K562 (cell line): ENCODE measurements around the gene TSPOAP1. TPM values are rescaled to one million over a fixed set of nuclear protein-coding genes. Genes with fewer than 3 reads are reported as not detected.

ENCODE experiments used
- ARID4B ChIP-seq: sonication (generic); formaldehyde crosslinking; IDR thresholded peaks from 2 replicates; pipeline ENCODE4 v1.8.0; 2022; ENCODE audit warnings: mild to moderate bottlenecking, missing genetic modification reagents
- ELF1 ChIP-seq: fragments of 200-800 bp; sonication (Bioruptor generic); IDR thresholded peaks from 2 replicates; pipeline ENCODE4 v1.6.1; 2016; ENCODE audit warnings: missing genetic modification characterization, missing compliant biosample characterization
- FOS ChIP-seq: IDR thresholded peaks from 3 replicates; pipeline ENCODE4 v1.6.1; 2011; ENCODE audit not compliant: insufficient read length; ENCODE audit errors: extremely low read depth
- FUS ChIP-seq: fragments of 200-400 bp; formaldehyde crosslinking; optimal IDR thresholded peaks from 2 replicates; pipeline ENCODE3; 2017; ENCODE audit warnings: low read depth, low read length
- GTF3C2 ChIP-seq: IDR thresholded peaks from 3 replicates; pipeline ENCODE4 v1.6.1; 2011; ENCODE audit warnings: borderline replicate concordance, mild to moderate bottlenecking, moderate library complexity; ENCODE audit not compliant: insufficient read length; ENCODE audit errors: extremely low read depth
- HMGXB4 ChIP-seq: sonication (generic); formaldehyde crosslinking; IDR thresholded peaks from 2 replicates; pipeline ENCODE4 v1.8.1; 2023; ENCODE audit warnings: mild to moderate bottlenecking, missing genetic modification reagents
- KAT8 ChIP-seq: fragments of 450-650 bp; IDR thresholded peaks from 2 replicates; pipeline ENCODE4 v1.6.1; 2016; ENCODE audit warnings: low read depth, mild to moderate bottlenecking
- KDM4B ChIP-seq, 2 experiments: fragments of 450-650 bp in 1 of 2; sonication (generic) in 1 of 2; IDR thresholded peaks; 2 replicates each; pipeline ENCODE4 v1.6.1; 2016 to 2017; ENCODE audit warnings: borderline replicate concordance in 2 of 2, antibody characterized with exemption in 1 of 2, low read depth in 1 of 2, mild to moderate bottlenecking in 1 of 2
- MEIS2 ChIP-seq: fragments of 450-650 bp; IDR thresholded peaks from 2 replicates; pipeline ENCODE4 v1.6.1; 2014; ENCODE audit warnings: mild to moderate bottlenecking; ENCODE audit not compliant: partially characterized antibody
- NRF1 ChIP-seq, 2 experiments: fragments of 450-650 bp; IDR thresholded peaks in 1 of 2; conservative IDR thresholded peaks in 1 of 2; 2 replicates each; pipeline ENCODE4 v1.6.1; 2014; ENCODE audit warnings: mild to moderate bottlenecking in 2 of 2
- OTX1 ChIP-seq: fragments of 450-650 bp; formaldehyde crosslinking; IDR thresholded peaks from 2 replicates; pipeline ENCODE4 v1.4.0; 2022; ENCODE audit warnings: mild to moderate bottlenecking
- POLR2A ChIP-seq: fragments of 450-650 bp; conservative IDR thresholded peaks from 2 replicates; pipeline ENCODE4 v1.6.1; 2016
- POLR2AphosphoS5 ChIP-seq: IDR thresholded peaks from 2 replicates; pipeline ENCODE4 v1.6.1; 2011; ENCODE audit warnings: mild to moderate bottlenecking, low read depth, low read length, moderate library complexity; ENCODE audit not compliant: control insufficient read depth, insufficient read depth
- RNF2 ChIP-seq: sonication (generic); IDR thresholded peaks from 2 replicates; pipeline ENCODE4 v1.6.1; 2016
- SP2 ChIP-seq: IDR thresholded peaks from 2 replicates; pipeline ENCODE4 v1.6.1; 2011; ENCODE audit warnings: mild to moderate bottlenecking, low read depth, low read length, moderate library complexity; ENCODE audit not compliant: poor library complexity, severe bottlenecking; ENCODE audit errors: extremely low read depth
- SRSF1 ChIP-seq: fragments of 200-400 bp; formaldehyde crosslinking; IDR thresholded peaks from 2 replicates; pipeline ENCODE4 v1.6.1; 2017; ENCODE audit warnings: mild to moderate bottlenecking, low read depth, low read length, moderate library complexity
- TRIM24 ChIP-seq, 2 experiments: fragments of 450-650 bp; IDR thresholded peaks; 2 replicates each; pipeline ENCODE4 v1.6.1; 2016
- U2AF2 ChIP-seq: fragments of 200-400 bp; formaldehyde crosslinking; optimal IDR thresholded peaks from 2 replicates; pipeline ENCODE3; 2017; ENCODE audit warnings: low read depth, mild to moderate bottlenecking, low read length
- ZNF408 ChIP-seq: fragments of 250-450 bp; sonication (Bioruptor Pico); IDR thresholded peaks from 2 replicates; pipeline ENCODE4 v1.4.0; 2020; ENCODE audit warnings: low read depth, mild to moderate bottlenecking, moderate library complexity
- polyA plus RNA-seq, 8 experiments: library from polyadenylated mRNA; depleted of rRNA in 4 of 8; stranded (reverse) in 5 of 8; unstranded in 3 of 8; fragments of >200 nt; fragmentation: Nextera tagmentation in 2 of 8; fragmentation: Illumina TruSeq in 1 of 8; extraction: Ambion mirVana in 2 of 8; extraction: Trizol in 1 of 8; gene quantifications; 2 replicates each; pipeline versions ENCODE4 v1.2.1 to v1.2.3, GENCODE V29; 2011 to 2014; ENCODE audit warnings: inconsistent platforms in 1 of 8, missing spikeins in 1 of 8
- total RNA-seq, 7 experiments: library from RNA; depleted of rRNA in 6 of 7; stranded (reverse); fragments of >200 nt in 6 of 7; fragmentation: Illumina TruSeq in 2 of 7; extraction: Trizol in 2 of 7; gene quantifications; 2 replicates each; pipeline versions ENCODE4 v1.2.1 to v1.2.3, GENCODE V29; 2011 to 2021; ENCODE audit warnings: low replicate concordance in 1 of 7

The TSPOAP1 gene
- total and polyA plus RNA-seq, 9 of the 15 experiments (the other 6 are each of a cell fraction or from before 2014, with no cell fraction given): 0.87 to 3.9 (median 1.8) TPM; not detected in 2

- TF ChIP-seq FUS (no peak), TRIM24 (IDR thresholded peaks at IDR 0.05) (no peak), SP2 (no peak), KDM4B (IDR thresholded peaks at IDR 0.05; ENCODE audit: borderline replicate concordance in 2 of 2, low read depth in 1 of 2) (0 out of 4 replicates have a peak, but pooled peaks of 1 of the 2 experiments have one; percentile 29), U2AF2 (no peak), GTF3C2 (no peak), POLR2AphosphoS5 (peak; percentile 87), POLR2A (peak; percentile 90), HMGXB4 (no peak), SRSF1 (no peak), ELF1 (tag) (no peak), KAT8 (no peak), MEIS2 (peak; percentile 49), ZNF408 (CRISPR knock-in tag) (no peak), FOS (peak; percentile 51), OTX1 (CRISPR knock-in tag) (0 out of 2 replicates have a peak, but pooled peaks have one; percentile 3), RNF2 (peak; percentile 94), ARID4B (CRISPR knock-in tag) (no peak), NRF1 (conservative IDR thresholded peaks at IDR 0.05 in 1 of 2, IDR thresholded peaks at IDR 0.05 in 1 of 2) (peak in 1 of 2 experiments; percentile 48; a peak in 3 of 4 replicates)
Observed at GRCh38 chr17:58337600-58338453, 9.2 kb upstream of the TSPOAP1 start (continued).
